ENCODE measurements around the gene PITPNC1.

The PITPNC1 gene

DNA sequence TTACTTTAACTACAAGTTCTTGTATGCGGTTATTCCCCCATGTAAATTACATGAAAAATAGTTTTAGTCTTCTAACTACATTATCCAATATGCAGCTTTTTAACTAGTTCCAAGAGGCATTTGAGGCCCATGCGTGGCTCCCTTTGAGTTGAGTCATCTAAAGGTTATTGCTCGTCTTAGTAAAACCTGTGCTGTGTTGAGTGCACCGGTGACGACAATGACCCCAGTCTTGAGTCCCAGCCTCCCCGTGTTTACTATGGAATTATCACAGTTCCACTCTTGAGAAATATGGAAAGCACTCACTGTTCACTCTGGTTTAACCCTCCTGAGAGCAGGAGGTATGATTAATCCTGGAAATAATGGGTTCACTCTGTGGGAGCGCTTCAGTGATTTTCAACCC is 119.2 kb downstream of the PITPNC1 start:
- no peak overlapping the region for H2AFZ ChIP-seq (ENCODE audit: low read length, unreplicated experiment)
- H3K4me1 ChIP-seq (ENCODE audit: control insufficient read depth, insufficient read depth, low read length, unreplicated experiment) = peaks cover 23% of the 10 kb centered on the region
- H3K4me3 ChIP-seq (ENCODE audit: low read depth, low read length) = no peak overlapping the region
- H3K36me3 ChIP-seq (ENCODE audit: insufficient read depth, low read length) = no peaks in the 10 kb centered on the region
- no peak overlapping the region for H3K27ac ChIP-seq (ENCODE audit: low read depth, low read length)
- no peaks in the 10 kb centered on the region for H3K79me2 ChIP-seq (ENCODE audit: control insufficient read depth, insufficient read depth, low read length, unreplicated experiment)
- no peaks in the 10 kb centered on the region for H3K27me3 ChIP-seq (ENCODE audit: insufficient read depth, low read length)

DNA sequence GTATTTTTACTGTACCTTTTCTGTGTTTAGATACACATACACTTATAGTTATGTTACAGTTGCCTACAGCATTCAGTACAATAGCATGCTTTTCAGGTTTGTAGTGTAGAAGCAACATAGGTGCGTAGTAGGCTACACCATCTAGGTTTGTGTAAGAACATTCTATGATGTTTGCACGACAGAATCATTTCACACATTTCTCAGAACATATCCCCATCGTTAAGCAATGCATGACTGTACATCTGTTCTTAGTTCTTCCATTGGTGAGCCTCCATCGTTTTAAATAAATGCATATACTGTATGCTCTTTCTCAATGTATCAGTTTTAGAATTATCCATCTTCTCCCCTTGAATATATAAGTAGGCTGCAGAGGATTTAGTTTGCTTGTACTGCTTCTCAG is 122.6 kb downstream of the PITPNC1 start:
- Histone ChIP-seq H3K79me2 (ENCODE audit: control insufficient read depth, insufficient read depth, low read length, unreplicated experiment) (no peaks in the 10 kb centered on the region), H3K4me1 (ENCODE audit: control insufficient read depth, insufficient read depth, low read length, unreplicated experiment) (no peaks in the 10 kb centered on the region), H3K27ac (ENCODE audit: low read depth, low read length) (no peak overlapping the region)

DNA sequence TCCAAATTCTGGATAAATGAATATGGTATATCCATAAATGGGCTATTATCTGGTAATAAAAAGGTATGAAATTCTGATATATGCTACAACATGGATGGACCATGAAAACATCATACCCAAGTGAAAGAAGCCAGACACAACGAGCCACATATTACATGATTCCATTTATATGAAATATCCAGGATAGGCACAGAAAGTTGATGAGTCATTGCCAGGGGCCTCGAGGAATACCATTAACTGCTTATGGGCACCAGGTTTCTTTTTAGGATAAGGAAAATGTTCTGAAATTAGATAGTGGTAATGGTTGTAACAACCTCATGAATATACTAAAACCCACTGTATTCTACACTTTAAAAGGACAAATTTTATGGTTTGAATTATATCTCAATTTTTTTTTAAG is 123.2 kb downstream of the PITPNC1 start:
- Histone ChIP-seq H3K27ac (ENCODE audit: low read depth, low read length) (no peak overlapping the region), H3K4me3 (ENCODE audit: low read depth, low read length) (no peak overlapping the region), H3K27me3 (ENCODE audit: insufficient read depth, low read length) (no peaks in the 10 kb centered on the region), H3K79me2 (ENCODE audit: control insufficient read depth, insufficient read depth, low read length, unreplicated experiment) (no peaks in the 10 kb centered on the region), H3K4me1 (ENCODE audit: control insufficient read depth, insufficient read depth, low read length, unreplicated experiment) (no peaks in the 10 kb centered on the region), H2AFZ (ENCODE audit: low read length, unreplicated experiment) (no peak overlapping the region), H3K36me3 (ENCODE audit: insufficient read depth, low read length) (no peaks in the 10 kb centered on the region)

More for the DNA sequence above, 122.6 kb downstream of the PITPNC1 start:
- Histone ChIP-seq H3K27me3 (ENCODE audit: insufficient read depth, low read length) (no peaks in the 10 kb centered on the region), H2AFZ (ENCODE audit: low read length, unreplicated experiment) (no peak overlapping the region), H3K36me3 (ENCODE audit: insufficient read depth, low read length) (no peaks in the 10 kb centered on the region), H3K4me3 (ENCODE audit: low read depth, low read length) (no peak overlapping the region)

DNA sequence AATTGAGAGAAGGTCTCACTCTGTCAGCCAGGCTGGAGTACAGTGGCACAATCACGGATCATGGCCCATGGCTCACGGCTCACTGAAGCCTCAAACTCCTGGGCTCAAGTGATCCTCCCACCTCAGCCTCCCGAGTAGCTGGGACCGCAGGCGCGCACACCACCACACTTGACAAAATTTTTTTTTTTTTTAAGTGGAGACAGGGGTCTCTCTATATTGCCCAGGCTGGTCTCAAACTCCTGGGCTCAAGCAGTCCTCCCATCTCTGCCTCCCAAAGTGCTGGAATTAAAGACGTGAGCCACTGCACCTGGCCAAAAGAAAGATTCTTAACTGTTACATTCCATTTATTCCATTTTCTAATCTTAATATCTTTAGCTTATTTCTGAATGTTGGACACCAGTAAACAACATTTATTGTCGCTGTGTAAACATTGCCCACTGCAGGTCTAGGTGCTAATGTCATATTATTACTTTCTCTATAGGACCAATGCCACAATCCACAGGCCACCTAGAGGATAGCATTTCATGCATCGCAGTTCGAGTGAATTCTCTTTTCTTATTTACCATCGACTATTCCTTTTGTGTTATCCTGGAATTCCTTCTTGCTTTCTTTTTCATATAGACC is 123.7 kb downstream of the PITPNC1 start:
- Histone ChIP-seq H3K36me3 (ENCODE audit: insufficient read depth, low read length) (no peaks in the 10 kb centered on the region), H3K27me3 (ENCODE audit: insufficient read depth, low read length) (no peaks in the 10 kb centered on the region), H3K4me1 (ENCODE audit: control insufficient read depth, insufficient read depth, low read length, unreplicated experiment) (no peaks in the 10 kb centered on the region), H3K79me2 (ENCODE audit: control insufficient read depth, insufficient read depth, low read length, unreplicated experiment) (no peaks in the 10 kb centered on the region), H3K4me3 (ENCODE audit: low read depth, low read length) (no peak overlapping the region), H2AFZ (ENCODE audit: low read length, unreplicated experiment) (no peak overlapping the region), H3K27ac (ENCODE audit: low read depth, low read length) (no peak overlapping the region)

DNA sequence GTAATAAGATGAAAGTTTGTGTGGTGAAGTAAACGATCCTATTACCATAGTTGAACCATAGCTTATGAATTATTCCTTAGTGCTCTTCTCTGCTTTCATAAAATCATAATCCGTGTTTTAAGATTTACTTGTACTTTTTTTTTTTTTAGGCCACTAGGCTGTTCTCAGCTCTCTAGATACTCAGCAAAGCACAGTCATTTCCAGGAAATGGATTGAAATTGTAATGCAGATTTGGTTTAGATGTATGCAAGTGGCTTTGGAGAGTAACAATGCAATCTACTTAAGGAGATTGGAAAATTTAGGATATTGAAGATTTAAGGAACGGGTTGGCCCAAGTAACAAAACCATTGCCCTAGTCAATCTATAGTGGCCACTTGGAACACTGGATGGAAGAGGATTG is 125.1 kb downstream of the PITPNC1 start:
- Histone ChIP-seq H2AFZ (ENCODE audit: low read length, unreplicated experiment) (no peak overlapping the region), H3K27me3 (ENCODE audit: insufficient read depth, low read length) (no peaks in the 10 kb centered on the region), H3K27ac (ENCODE audit: low read depth, low read length) (no peak overlapping the region), H3K4me3 (ENCODE audit: low read depth, low read length) (no peak overlapping the region), H3K79me2 (ENCODE audit: control insufficient read depth, insufficient read depth, low read length, unreplicated experiment) (no peaks in the 10 kb centered on the region), H3K4me1 (ENCODE audit: control insufficient read depth, insufficient read depth, low read length, unreplicated experiment) (no peaks in the 10 kb centered on the region), H3K36me3 (ENCODE audit: insufficient read depth, low read length) (no peaks in the 10 kb centered on the region)

DNA sequence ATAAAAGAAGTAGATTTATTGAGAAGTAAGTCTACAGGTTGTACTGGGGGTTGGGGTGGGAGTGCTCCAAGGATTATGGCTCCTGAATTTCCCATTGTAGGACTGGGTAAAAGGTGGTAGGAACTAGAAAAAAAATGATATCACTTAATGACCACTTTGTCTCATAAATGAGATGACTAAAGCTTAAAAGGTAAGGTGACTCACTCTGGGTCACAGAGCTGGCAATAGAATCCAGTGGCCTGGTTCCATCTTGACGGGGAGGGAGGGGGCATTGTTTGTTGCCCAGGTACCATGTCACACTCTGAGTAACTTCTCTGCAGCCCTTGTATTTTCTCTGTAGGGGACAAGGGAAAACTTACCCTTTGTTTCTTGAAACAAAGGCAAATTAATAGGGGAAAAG is 126.1 kb downstream of the PITPNC1 start:
- no peak overlapping the region for H3K4me3 ChIP-seq (ENCODE audit: low read depth, low read length)
- no peak overlapping the region for H2AFZ ChIP-seq (ENCODE audit: low read length, unreplicated experiment)
- H3K79me2 ChIP-seq (ENCODE audit: control insufficient read depth, insufficient read depth, low read length, unreplicated experiment) = no peaks in the 10 kb centered on the region
- H3K27ac ChIP-seq (ENCODE audit: low read depth, low read length) = no peak overlapping the region
- H3K4me1 ChIP-seq (ENCODE audit: control insufficient read depth, insufficient read depth, low read length, unreplicated experiment) = no peaks in the 10 kb centered on the region
- H3K36me3 ChIP-seq (ENCODE audit: insufficient read depth, low read length) = no peaks in the 10 kb centered on the region
- H3K27me3 ChIP-seq (ENCODE audit: insufficient read depth, low read length) = no peaks in the 10 kb centered on the region

DNA sequence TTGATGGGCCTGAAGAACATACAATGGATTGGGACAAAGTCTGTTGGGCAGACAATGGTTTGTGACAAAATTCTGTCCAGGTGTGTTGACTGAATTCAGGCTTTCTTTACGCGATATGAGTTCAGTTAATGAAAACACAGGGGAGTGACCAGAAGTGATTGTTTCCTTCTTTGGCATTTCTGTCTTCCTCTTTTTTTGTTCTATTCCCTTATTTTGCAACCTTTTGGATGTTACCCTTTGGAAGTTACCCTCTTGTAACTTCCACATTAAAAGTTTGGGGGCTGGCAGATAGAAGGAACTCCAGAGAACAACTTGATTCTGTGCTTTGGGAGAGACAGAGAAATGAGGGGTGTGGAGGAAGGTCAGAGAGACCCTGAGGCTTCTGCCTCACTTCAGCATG is 126.7 kb downstream of the PITPNC1 start:
- Histone ChIP-seq H3K36me3 (ENCODE audit: insufficient read depth, low read length) (no peaks in the 10 kb centered on the region), H3K27me3 (ENCODE audit: insufficient read depth, low read length) (no peaks in the 10 kb centered on the region), H2AFZ (ENCODE audit: low read length, unreplicated experiment) (no peak overlapping the region), H3K79me2 (ENCODE audit: control insufficient read depth, insufficient read depth, low read length, unreplicated experiment) (no peaks in the 10 kb centered on the region), H3K4me3 (ENCODE audit: low read depth, low read length) (no peak overlapping the region), H3K4me1 (ENCODE audit: control insufficient read depth, insufficient read depth, low read length, unreplicated experiment) (no peaks in the 10 kb centered on the region), H3K27ac (ENCODE audit: low read depth, low read length) (no peak overlapping the region)

DNA sequence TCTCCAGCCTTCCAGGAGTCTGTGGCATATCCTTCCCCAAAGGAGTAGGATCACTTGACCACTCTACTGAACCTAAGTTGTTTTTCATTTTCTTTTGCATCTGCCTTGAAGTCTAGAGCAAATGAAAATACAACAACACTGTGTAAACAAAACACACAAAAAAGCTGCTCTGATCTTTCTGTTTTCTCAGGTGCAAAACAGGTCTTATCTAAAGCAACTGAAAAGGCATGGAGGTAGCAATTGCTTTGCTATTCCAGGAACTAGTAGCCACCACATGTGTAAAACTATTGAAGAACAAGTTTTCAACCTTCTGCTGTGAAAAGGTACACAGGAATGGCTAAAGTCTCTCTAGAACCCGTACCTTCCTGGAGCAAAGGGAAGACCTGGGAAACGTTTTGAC is 127.1 kb downstream of the PITPNC1 start:
- H3K79me2 ChIP-seq (ENCODE audit: control insufficient read depth, insufficient read depth, low read length, unreplicated experiment) = no peaks in the 10 kb centered on the region
- H3K4me1 ChIP-seq (ENCODE audit: control insufficient read depth, insufficient read depth, low read length, unreplicated experiment) = no peaks in the 10 kb centered on the region
- no peaks in the 10 kb centered on the region for H3K27me3 ChIP-seq (ENCODE audit: insufficient read depth, low read length)
- no peaks in the 10 kb centered on the region for H3K36me3 ChIP-seq (ENCODE audit: insufficient read depth, low read length)
- no peak overlapping the region for H3K4me3 ChIP-seq (ENCODE audit: low read depth, low read length)
- no peak overlapping the region for H2AFZ ChIP-seq (ENCODE audit: low read length, unreplicated experiment)
- H3K27ac ChIP-seq (ENCODE audit: low read depth, low read length) = no peak overlapping the region

DNA sequence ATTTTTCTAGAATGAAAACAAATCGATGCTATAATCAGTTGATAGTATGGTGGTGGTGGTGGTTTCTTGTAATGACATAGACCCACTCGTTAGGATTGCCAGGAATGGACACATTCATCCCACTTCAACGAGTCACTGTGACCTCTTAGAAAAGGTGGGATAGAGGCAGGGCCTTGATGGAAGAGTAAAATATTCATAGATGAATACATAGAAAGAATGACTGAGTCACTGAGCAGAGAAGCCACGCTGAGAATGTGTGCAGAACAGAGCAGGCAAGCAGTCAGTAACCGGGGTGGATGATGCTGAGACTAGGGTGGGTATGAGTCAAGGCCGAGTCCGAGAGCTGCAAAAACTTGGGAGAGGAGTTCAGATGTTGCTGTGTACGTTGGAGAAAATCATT is 129.9 kb downstream of the PITPNC1 start:
- H3K27ac ChIP-seq (ENCODE audit: low read depth, low read length) = peak overlapping the region; percentile 6; the same call in 1 of the 2 replicates
- H3K36me3 ChIP-seq (ENCODE audit: insufficient read depth, low read length) = no peaks in the 10 kb centered on the region
- no peaks in the 10 kb centered on the region for H3K79me2 ChIP-seq (ENCODE audit: control insufficient read depth, insufficient read depth, low read length, unreplicated experiment)
- no peak overlapping the region for H2AFZ ChIP-seq (ENCODE audit: low read length, unreplicated experiment)
- peaks cover 4% of the 10 kb centered on the region for H3K4me1 ChIP-seq (ENCODE audit: control insufficient read depth, insufficient read depth, low read length, unreplicated experiment)
- H3K4me3 ChIP-seq (ENCODE audit: low read depth, low read length) = no peak overlapping the region
- no peaks in the 10 kb centered on the region for H3K27me3 ChIP-seq (ENCODE audit: insufficient read depth, low read length)

DNA sequence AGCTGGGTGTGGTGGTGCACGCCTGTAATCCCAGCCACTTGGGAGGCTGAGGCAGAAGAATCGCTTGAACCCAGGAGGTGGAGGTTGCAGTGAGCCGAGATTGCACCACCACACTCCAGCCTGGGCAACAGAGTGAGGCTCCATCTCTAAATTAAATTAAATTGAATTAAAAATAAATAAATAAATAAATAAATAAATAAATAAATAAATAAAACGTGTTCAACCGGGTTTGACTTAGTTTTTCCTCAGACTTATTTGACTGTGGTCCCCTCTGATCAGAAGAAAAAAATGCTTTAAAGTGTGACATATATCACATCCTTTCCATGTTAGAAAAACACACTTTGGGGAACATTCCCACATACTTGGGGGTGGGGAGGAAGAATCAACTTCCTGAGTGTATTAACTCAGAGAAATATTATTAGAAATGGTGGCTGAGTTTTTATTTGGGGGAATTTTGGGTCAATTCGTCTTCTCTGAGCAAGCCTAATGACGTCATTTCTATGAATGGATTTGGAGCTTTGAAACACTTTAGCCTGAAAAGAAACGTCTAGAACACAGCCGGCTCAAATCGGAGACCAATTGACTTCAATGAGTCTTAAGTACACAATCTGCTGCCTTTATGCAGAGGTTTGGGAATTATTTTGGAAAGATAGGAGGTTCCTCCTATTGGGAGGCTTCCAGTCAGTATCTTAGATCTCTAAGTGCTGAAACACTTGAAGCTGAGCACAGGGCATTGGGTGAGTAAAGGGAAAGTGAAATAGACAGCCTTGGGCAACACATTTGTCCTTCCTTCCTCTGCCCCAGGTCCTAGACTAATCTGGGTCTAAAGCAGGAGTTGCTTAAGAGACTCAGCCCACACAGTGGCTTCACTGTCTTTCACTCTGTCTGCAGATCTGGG is 132.6 kb downstream of the PITPNC1 start:
- peak overlapping the region; percentile 53 for H3K4me3 ChIP-seq (ENCODE audit: low read depth, low read length)
- H3K27ac ChIP-seq (ENCODE audit: low read depth, low read length) = peak overlapping the region; percentile 78
- no peaks in the 10 kb centered on the region for H3K27me3 ChIP-seq (ENCODE audit: insufficient read depth, low read length)
- H3K4me1 ChIP-seq (ENCODE audit: control insufficient read depth, insufficient read depth, low read length, unreplicated experiment) = peaks cover 4% of the 10 kb centered on the region
- H3K79me2 ChIP-seq (ENCODE audit: control insufficient read depth, insufficient read depth, low read length, unreplicated experiment) = no peaks in the 10 kb centered on the region
- H2AFZ ChIP-seq (ENCODE audit: low read length, unreplicated experiment) = peak overlapping the region; percentile 29
- no peaks in the 10 kb centered on the region for H3K36me3 ChIP-seq (ENCODE audit: insufficient read depth, low read length)

DNA sequence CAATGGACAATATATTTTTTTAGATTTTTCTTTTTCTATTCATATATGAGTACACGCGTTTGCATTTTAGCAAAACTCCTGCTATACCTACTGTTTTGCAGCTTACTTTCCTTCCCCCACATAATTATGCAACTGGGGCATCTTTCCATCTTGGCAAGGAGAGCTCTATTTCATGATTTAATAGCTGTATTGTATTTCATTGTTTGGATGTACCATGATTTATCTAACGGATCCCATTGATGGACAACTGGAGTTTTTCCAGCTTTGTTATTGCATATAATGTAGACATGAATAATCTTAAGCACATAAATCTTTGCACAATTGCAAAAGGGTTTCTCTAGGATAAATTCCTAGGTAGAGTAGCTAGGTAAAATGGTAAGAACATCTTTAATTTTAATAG is 133.9 kb downstream of the PITPNC1 start:
- Histone ChIP-seq H3K4me3 (ENCODE audit: low read depth, low read length) (no peak overlapping the region), H3K27me3 (ENCODE audit: insufficient read depth, low read length) (no peaks in the 10 kb centered on the region), H2AFZ (ENCODE audit: low read length, unreplicated experiment) (no peak overlapping the region), H3K79me2 (ENCODE audit: control insufficient read depth, insufficient read depth, low read length, unreplicated experiment) (no peaks in the 10 kb centered on the region), H3K27ac (ENCODE audit: low read depth, low read length) (no peak overlapping the region), H3K36me3 (ENCODE audit: insufficient read depth, low read length) (no peaks in the 10 kb centered on the region), H3K4me1 (ENCODE audit: control insufficient read depth, insufficient read depth, low read length, unreplicated experiment) (peaks cover 4% of the 10 kb centered on the region)

Measured in ACC112 (cell line).